UCSD-AML1 (cell line): ENCODE measurements around the gene CALD1.

Source experiments
- DNase-seq: peaks from one replicate; lab custom pipeline; 2025; ENCODE audit not compliant: unreplicated experiment; lab: John Stamatoyannopoulos, UW

The CALD1 gene

GRCh38 chr7:134916171-134916883, 136.9 kb downstream of the CALD1 start:
- no peak for DNase-seq

DNA sequence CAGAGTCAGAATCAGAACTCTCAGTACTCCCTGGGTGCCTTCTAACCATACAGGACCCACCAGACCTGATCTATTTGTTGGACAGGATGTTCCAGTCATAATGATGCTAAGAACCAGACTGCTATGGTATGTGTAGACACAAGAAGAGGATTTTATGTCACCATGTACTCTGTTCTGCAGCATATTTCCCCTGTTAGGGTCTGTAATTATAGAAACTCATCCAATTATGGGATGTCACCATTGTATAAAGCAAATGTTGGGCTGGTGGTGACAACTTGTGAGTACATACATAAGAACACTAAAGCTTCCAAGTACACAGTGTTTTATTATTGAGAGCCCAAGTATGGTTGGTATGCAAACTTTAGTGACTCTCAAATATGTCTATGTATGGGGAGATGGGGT, 139.8 kb downstream of the CALD1 start:
- no peak for DNase-seq

GRCh38 chr7:134920026-134920753, 140.8 kb downstream of the CALD1 start:
- no peak for DNase-seq

DNA sequence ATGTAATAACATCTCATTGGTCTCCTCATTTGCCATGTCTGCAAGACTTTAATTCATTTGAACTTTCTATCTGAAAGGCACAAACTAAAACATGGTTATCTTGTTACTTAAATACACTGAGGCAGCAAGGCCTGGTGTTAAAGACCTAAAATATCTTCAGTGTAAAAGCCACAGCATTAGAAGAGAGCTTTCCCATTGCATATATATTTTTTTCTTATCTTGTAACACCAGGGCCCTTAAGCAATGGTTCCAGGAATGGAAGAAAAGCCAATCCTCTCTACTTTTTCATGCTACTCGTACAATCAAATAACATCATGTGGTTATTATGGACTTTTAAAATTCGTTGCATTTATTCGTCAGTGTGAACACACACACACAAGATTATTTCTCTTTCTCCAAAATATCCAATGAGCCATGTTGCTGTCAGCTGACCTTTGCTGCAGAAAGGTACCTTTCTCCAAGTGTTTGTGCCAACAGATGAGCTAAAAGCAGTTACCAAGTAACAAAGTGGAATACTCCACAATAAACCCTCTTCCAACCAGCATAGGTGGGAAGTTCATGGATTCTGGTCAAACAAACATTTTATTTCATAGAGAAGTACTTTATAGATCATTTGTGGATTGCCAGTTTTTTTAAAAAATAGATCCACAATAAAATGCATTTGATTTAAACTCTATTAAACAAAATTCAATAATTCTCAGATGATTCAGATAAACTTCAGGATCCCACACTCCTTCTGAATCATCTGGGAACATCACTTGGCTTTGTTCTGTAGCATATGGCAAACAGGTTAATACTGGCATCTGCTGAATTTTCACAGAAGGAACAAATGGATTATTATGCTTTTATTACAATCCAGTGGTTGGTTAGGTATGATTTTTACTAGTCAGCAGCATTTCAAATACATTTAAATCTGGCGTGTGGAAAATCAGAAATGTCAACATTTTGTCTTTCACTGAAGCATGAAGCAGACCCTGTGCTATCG, 143.6 kb downstream of the CALD1 start:
- no peak for DNase-seq

GRCh38 chr7:134925766-134926165, 146.3 kb downstream of the CALD1 start:
- no peak for DNase-seq

GRCh38 chr7:134926396-134926795, 147.0 kb downstream of the CALD1 start:
- no peak for DNase-seq

DNA sequence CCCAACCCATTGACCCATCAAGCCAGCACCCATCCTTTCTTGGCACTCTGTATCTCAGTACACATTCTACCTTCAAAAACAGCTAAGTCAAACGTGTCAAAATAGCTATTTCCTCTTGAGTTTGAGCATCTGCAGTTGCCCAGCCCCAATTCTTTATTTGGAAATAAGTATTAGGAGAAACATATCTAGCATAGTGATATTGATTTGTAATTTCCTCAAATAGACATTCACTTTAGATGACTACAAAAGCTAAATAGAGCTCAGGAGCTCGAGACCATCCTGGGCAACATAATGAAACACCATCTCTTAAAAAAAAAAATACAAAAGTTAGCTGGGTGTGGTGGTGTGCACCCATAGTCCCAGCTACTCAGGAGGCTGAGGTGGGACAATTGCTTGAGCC, 147.6 kb downstream of the CALD1 start:
- DNase-seq = no peak

DNA sequence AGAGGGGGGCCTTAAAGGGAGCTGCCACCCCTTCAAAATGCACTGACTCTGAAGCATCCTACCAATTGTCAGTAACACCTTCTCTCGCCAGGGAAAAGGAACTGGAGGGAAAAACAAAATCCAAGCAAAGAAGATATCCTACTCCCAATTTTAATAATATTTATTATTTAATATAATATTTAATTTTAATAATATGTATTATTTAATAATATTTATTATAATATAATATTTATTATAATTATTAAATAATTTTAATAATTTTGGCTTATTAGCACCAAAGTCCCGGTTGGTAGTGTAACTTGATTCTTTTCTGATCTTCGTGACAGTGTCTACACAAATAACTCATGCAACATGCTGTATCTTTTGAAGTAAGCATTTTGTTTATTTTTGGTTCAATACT, 148.3 kb downstream of the CALD1 start:
- no peak for DNase-seq

DNA sequence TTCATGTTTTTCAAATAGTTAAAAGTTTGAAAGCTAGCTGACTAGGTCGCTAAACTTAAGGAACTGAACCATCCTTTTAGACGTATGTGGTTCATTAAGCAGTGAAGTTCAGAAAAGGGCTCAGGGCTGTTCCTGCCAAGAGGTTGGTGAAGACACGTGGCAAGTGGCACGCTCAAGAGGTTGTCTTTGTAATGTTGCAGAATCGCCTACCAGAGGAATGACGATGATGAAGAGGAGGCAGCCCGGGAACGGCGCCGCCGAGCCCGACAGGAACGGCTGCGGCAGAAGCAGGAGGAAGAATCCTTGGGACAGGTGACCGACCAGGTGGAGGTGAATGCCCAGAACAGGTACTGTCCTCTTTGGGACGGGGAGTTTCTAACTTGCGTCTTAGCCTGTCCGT, 149.1 kb downstream of the CALD1 start:
- no peak for DNase-seq

DNA sequence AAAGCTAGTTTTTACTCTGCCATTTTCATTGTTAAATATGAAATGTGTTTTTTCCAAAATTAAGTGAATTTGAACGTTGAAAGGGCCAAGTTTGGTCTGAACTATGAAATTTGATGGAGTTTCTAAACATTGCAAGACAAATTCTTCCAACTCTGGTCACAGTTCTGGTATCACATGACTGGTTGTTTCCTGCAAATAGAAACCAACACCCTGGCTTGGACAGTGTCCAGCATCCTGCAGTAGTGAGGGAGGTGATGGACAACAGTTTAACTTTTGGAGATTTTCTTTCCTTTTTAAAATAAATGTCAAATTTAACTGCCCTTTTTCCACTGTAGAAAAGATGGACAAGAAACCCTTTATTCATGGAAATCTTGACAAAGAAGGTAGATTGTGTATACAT, 152.1 kb downstream of the CALD1 start:
- no peak for DNase-seq

- no peak for DNase-seq
These were observed 153.4 kb downstream of the CALD1 start for GRCh38 chr7:134932707-134933370.

DNA sequence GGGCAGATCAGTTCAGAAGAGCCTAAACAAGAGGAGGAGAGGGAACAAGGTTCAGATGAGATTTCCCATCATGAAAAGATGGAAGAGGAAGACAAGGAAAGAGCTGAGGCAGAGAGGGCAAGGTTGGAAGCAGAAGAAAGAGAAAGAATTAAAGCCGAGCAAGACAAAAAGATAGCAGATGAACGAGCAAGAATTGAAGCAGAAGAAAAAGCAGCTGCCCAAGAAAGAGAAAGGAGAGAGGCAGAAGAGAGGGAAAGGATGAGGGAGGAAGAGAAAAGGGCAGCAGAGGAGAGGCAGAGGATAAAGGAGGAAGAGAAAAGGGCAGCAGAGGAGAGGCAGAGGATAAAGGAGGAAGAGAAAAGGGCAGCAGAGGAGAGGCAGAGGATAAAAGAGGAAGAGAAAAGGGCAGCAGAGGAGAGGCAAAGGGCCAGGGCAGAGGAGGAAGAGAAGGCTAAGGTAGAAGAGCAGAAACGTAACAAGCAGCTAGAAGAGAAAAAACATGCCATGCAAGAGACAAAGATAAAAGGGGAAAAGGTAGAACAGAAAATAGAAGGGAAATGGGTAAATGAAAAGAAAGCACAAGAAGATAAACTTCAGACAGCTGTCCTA, 154.1 kb downstream of the CALD1 start:
- no peak for DNase-seq

DNA sequence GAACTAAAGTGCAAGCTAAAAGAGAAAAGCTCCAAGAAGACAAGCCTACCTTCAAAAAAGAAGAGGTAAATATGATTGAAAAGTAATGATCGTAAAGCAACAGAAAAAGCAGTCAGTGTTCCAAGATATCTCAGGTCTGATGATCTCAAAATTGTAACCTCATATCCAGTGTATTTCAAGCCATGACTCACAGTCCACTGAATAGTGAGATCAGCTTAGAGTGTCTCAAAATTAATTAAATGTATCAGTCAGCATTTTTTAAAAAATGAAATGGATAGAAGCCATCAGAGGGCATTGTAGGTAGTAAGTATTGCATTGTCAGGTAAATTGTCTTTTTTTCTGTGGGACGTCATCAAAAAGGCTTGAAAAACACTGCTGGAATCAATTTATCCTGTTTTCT, 156.3 kb downstream of the CALD1 start:
- no peak for DNase-seq

- DNase-seq = no peak
These were observed 157.6 kb downstream of the CALD1 start for GRCh38 chr7:134936893-134937510.

GRCh38 chr7:134938141-134938540, 158.7 kb downstream of the CALD1 start:
- no peak for DNase-seq

GRCh38 chr7:134939136-134939535, 159.7 kb downstream of the CALD1 start:
- DNase-seq = no peak

- DNase-seq = no peak
These were observed 161.3 kb downstream of the CALD1 start for GRCh38 chr7:134940729-134941128.

DNA sequence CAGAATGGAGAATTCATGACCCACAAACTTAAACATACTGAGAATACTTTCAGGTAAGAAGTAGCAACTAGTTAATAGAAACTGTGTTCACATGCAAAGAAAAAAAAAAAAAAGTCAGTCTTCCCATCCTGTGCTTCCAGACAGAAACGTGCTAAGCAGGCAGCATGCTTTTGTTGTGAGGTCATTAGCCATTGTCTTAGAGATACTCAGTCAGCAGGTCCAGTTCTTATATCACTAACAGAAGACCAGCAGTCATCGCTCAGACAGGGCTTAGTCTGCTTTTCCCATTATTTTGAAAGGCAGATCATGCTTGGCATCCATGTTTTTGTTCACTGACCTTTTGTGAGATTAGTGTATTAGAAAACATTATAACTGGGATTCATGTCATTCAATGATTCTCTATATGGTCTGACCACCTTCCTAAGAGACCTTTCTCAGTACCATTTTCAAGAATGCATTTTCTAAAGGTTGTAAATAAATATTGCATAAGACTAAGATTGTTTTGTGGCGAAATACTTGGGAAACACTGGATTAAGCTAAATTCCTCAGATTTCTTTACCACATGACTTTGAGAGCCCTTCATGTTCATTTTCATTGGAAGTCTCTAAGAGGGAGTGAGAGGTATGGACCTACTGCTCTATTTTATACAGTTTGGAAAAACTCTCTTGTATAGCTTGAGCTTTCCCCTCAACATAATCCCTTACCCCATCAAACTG, 161.9 kb downstream of the CALD1 start:
- no peak for DNase-seq

DNA sequence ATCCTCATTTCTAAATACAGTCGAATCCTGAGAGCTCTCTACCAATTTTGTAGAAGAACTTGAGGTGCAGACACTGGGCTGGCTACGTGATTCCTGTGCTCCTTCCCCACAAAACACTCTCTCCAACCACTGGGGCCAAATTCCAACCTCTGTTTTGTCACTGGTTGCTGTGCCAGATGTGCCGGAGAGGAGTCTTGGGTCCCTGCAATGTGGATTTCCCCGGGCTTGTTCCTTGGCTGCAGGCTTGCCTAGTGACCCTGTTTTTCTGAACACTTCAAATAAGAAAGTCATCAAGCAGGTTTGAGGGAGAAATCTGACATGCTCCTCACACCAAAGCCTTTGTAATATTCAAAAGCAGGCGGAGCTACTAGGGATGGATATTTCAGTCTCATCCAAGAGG, 162.5 kb downstream of the CALD1 start:
- no peak for DNase-seq
